ENCODE measurements around the gene FZD4. TPM values are rescaled to one million over a fixed set of nuclear protein-coding genes. Genes with fewer than 3 reads are reported as not detected.

Gene FZD4
- total RNA-seq, 1 donor from 2014 or later: 124 TPM

- Histone ChIP-seq H3K36me3 (no peaks in the 10 kb centered on the region), H3K27me3 (no peaks in the 10 kb centered on the region), H3K4me3 (no peak overlapping the region), H3K9me3 (no peaks in the 10 kb centered on the region), H3K27ac (peak overlapping the region; percentile 35 to 57), H3K4me1 (peaks cover 9 to 51% of the 10 kb centered on the region in 2 donors)
- no peak for DNase-seq (ENCODE audit: low spot score in 2 of 2)
- intact Hi-C loops (cut with DNase I): no loop called here
- TF ChIP-seq CTCF (IDR thresholded peaks at IDR 0.05): no peak
Measured at GRCh38 chr11:86934582-86934900, 20.7 kb downstream of the FZD4 start.

DNA sequence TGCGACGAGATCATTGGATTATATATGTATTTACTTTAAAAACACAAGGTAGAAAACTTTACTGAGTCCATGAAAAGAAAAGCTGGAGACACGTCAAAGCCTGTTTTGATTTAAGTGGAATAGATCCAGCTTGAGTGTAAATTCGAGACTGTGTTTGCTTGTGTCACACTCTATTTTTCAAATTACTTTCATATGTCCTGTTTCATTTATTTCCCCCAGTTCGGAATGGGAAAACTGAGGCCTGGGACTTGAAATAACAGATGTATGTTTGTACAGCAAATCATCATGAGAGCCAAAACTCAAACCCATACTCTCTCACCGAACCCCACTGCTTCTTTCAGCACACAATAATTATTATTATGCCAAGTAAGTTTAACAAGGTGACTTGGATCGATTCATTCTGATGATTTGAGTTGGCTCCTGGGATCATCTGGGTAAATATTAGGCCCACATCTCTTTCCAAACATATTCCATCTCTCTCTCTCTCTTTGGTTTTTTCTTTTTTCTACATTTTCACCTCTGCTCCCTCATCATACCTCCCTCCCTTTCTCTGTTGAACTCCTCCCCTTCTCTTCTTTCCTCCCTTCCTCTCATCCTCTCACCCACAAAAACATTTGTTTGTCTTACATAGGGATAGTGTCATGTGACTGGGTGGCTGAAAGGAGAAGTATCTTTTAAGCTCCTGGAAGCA lies 21.2 kb downstream of the FZD4 start:
- H3K27ac ChIP-seq: peak overlapping the region; percentile 35 to 57
- TF ChIP-seq CTCF (IDR thresholded peaks at IDR 0.05): no peak
- H3K36me3 ChIP-seq: no peaks in the 10 kb centered on the region
- DNase-seq (ENCODE audit: low spot score in 2 of 2): no peak
- intact Hi-C loops (cut with DNase I): no loop called here
- no peaks in the 10 kb centered on the region for H3K27me3 ChIP-seq
- H3K4me1 ChIP-seq: peaks cover 9 to 51% of the 10 kb centered on the region in 2 donors
- H3K9me3 ChIP-seq: no peaks in the 10 kb centered on the region
- no peak overlapping the region for H3K4me3 ChIP-seq

- Histone ChIP-seq H3K9me3 (no peaks in the 10 kb centered on the region), H3K27me3 (no peaks in the 10 kb centered on the region), H3K27ac (peak overlapping the region; percentile 35 to 57), H3K36me3 (no peaks in the 10 kb centered on the region), H3K4me1 (peaks cover 2 to 46% of the 10 kb centered on the region in 2 donors), H3K4me3 (no peak overlapping the region)
- no peak for DNase-seq (ENCODE audit: low spot score in 2 of 2)
- no peak for TF ChIP-seq CTCF (IDR thresholded peaks at IDR 0.05)
- intact Hi-C loops (cut with DNase I): no loop called here
Measured at GRCh38 chr11:86932924-86933875, 22.0 kb downstream of the FZD4 start.

DNA sequence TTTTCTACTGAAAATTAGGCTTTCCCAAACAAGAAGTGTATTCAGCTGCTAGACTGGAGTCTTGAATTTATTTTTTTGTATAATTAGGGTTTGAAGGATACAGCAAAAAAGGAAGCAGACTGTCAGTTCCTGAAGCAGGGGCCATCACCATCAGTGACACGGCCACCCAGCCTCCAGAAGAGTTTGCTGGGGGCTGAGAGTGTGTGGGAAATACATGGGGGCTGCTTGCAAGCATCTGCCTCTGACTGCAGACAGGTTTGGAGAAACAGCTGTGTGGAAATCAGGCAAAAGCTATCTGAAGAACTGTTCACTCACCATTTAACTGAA lies 23.0 kb downstream of the FZD4 start:
- H3K4me1 ChIP-seq: peaks cover 0 to 43% of the 10 kb centered on the region in 2 donors
- H3K27ac ChIP-seq: peak overlapping the region; percentile 35 to 43
- no peak overlapping the region for H3K4me3 ChIP-seq
- intact Hi-C loops (cut with DNase I): no loop called here
- no peaks in the 10 kb centered on the region for H3K27me3 ChIP-seq
- H3K9me3 ChIP-seq: no peaks in the 10 kb centered on the region
- no peak for DNase-seq (ENCODE audit: low spot score in 2 of 2)
- TF ChIP-seq CTCF (IDR thresholded peaks at IDR 0.05): no peak
- no peaks in the 10 kb centered on the region for H3K36me3 ChIP-seq

- no peaks in the 10 kb centered on the region for H3K36me3 ChIP-seq
- peak overlapping the region; percentile 35 to 43 for H3K27ac ChIP-seq
- no peak overlapping the region for H3K4me3 ChIP-seq
- H3K9me3 ChIP-seq: no peaks in the 10 kb centered on the region
- H3K27me3 ChIP-seq: no peaks in the 10 kb centered on the region
- TF ChIP-seq CTCF (IDR thresholded peaks at IDR 0.05): no peak
- intact Hi-C loops (cut with DNase I): no loop called here
- H3K4me1 ChIP-seq: peaks cover 0 to 43% of the 10 kb centered on the region in 2 donors
- no peak for DNase-seq (ENCODE audit: low spot score in 2 of 2)
Measured at GRCh38 chr11:86931548-86932258, 23.5 kb downstream of the FZD4 start.

Data from ascending aorta (tissue), 2 donors.